H9 (cell line): ENCODE data around the gene GNAS. TPM values are rescaled to one million over a fixed set of nuclear protein-coding genes. Genes with fewer than 3 reads are reported as not detected.
A peak's percentile ranks its signal among the peaks of the same experiment; 100 is the strongest.

ENCODE experiments used
- DNase-seq: peaks from one replicate; pipeline ENCODE4 v3.0.0-alpha.2; 2017
- H2AFZ ChIP-seq: one replicate; pipeline ENCODE4 v1.6.1; 2013; ENCODE audit warnings: mild to moderate bottlenecking, low read length, control low read depth, moderate library complexity
- H2AK5ac ChIP-seq: 2 replicates; pipeline ENCODE4 v1.6.1; 2013; ENCODE audit warnings: low read length, control low read depth, mixed read lengths; ENCODE audit not compliant: insufficient read length
- H2BK120ac ChIP-seq: one replicate; pipeline ENCODE4 v1.6.1; 2013; ENCODE audit warnings: low read depth, mild to moderate bottlenecking, low read length, control low read depth, inconsistent platforms; ENCODE audit not compliant: poor library complexity, severe bottlenecking
- H2BK12ac ChIP-seq: 2 replicates; pipeline ENCODE4 v1.6.1; 2013; ENCODE audit warnings: low read length, control low read depth, mixed read lengths, low read depth; ENCODE audit not compliant: insufficient read length
- H2BK15ac ChIP-seq: 2 replicates; pipeline ENCODE4 v1.6.1; 2013; ENCODE audit warnings: low read depth, low read length, control low read depth
- H2BK20ac ChIP-seq: one replicate; pipeline ENCODE4 v1.6.1; 2013; ENCODE audit warnings: low read depth, mild to moderate bottlenecking, low read length, control low read depth, inconsistent platforms; ENCODE audit not compliant: poor library complexity, severe bottlenecking
- H2BK5ac ChIP-seq: 2 replicates; pipeline ENCODE4 v1.6.1; 2013; ENCODE audit warnings: low read length, control low read depth, mixed read lengths; ENCODE audit not compliant: insufficient read length
- H3K14ac ChIP-seq: 2 replicates; pipeline ENCODE4 v1.6.1; 2013; ENCODE audit warnings: low read length, control low read depth; ENCODE audit not compliant: insufficient read depth
- H3K18ac ChIP-seq: 2 replicates; pipeline ENCODE4 v1.6.1; 2013; ENCODE audit warnings: low read depth, mild to moderate bottlenecking, mixed read lengths, low read length, control low read depth; ENCODE audit not compliant: insufficient read length
- H3K23ac ChIP-seq: 2 replicates; pipeline ENCODE4 v1.6.1; 2013; ENCODE audit warnings: low read length, control low read depth, mixed read lengths, low read depth; ENCODE audit not compliant: insufficient read length
- H3K23me2 ChIP-seq: 2 replicates; pipeline ENCODE4 v1.6.1; 2013; ENCODE audit warnings: low read depth, mild to moderate bottlenecking, mixed read lengths, low read length, control low read depth; ENCODE audit not compliant: insufficient read length, poor library complexity, severe bottlenecking
- H3K27ac ChIP-seq: 2 replicates; pipeline ENCODE4 v1.5.1; 2013; ENCODE audit warnings: low read length, control low read depth, mixed read lengths, low read depth; ENCODE audit not compliant: insufficient read length
- H3K27me3 ChIP-seq: 2 replicates; pipeline ENCODE4 v1.6.1; 2013; ENCODE audit warnings: low read length, control low read depth, inconsistent platforms; ENCODE audit not compliant: insufficient read depth
- H3K4ac ChIP-seq: 2 replicates; pipeline ENCODE4 v1.6.1; 2013; ENCODE audit warnings: low read depth, mild to moderate bottlenecking, control low read depth, inconsistent platforms, low read length, moderate library complexity
- H3K4me1 ChIP-seq: 2 replicates; pipeline ENCODE4 v1.6.1; 2013; ENCODE audit warnings: low read length, control low read depth, inconsistent platforms; ENCODE audit not compliant: insufficient read depth
- H3K4me2 ChIP-seq: 2 replicates; pipeline ENCODE4 v1.6.1; 2013; ENCODE audit warnings: low read length, control low read depth, mixed read lengths; ENCODE audit not compliant: insufficient read length, insufficient read depth
- H3K56ac ChIP-seq: 2 replicates; pipeline ENCODE4 v1.6.1; 2013; ENCODE audit warnings: low read depth, mild to moderate bottlenecking, mixed read lengths, low read length, control low read depth; ENCODE audit not compliant: insufficient read length
- H3K79me1 ChIP-seq: 2 replicates; pipeline ENCODE4 v1.6.1; 2013; ENCODE audit warnings: low read depth, mild to moderate bottlenecking, moderate library complexity, low read length, control low read depth, inconsistent platforms; ENCODE audit not compliant: insufficient read depth, poor library complexity, severe bottlenecking
- H3K79me2 ChIP-seq: 2 replicates; pipeline ENCODE4 v1.6.1; 2013; ENCODE audit warnings: low read length, control low read depth, inconsistent platforms; ENCODE audit not compliant: insufficient read depth
- H3K9ac ChIP-seq: 2 replicates; pipeline ENCODE4 v1.6.1; 2013; ENCODE audit warnings: low read length, control low read depth, mixed read lengths; ENCODE audit not compliant: insufficient read length; ENCODE audit errors: extremely low read depth
- H3K9me3 ChIP-seq: one replicate; pipeline ENCODE4 v1.6.1; 2013; ENCODE audit warnings: low read depth, low read length, inconsistent platforms; ENCODE audit not compliant: control insufficient read depth
- H3T11ph ChIP-seq: one replicate; pipeline ENCODE4 v1.6.1; 2013; ENCODE audit warnings: mild to moderate bottlenecking, low read length, control low read depth, inconsistent platforms
- H4K20me1 ChIP-seq: one replicate; pipeline ENCODE4 v1.6.1; 2013; ENCODE audit not compliant: control insufficient read depth, insufficient read length, insufficient read depth
- H4K5ac ChIP-seq: 2 replicates; pipeline ENCODE4 v1.6.1; 2013; ENCODE audit warnings: low read depth, mild to moderate bottlenecking, mixed read lengths, low read length, control low read depth; ENCODE audit not compliant: insufficient read length
- H4K8ac ChIP-seq: replicated peaks from 2 replicates; pipeline ENCODE4 v1.6.1; 2013; ENCODE audit warnings: low read length, control low read depth, mixed read lengths, low read depth; ENCODE audit not compliant: insufficient read length
- H4K91ac ChIP-seq: 2 replicates; pipeline ENCODE4 v1.6.1; 2013; ENCODE audit warnings: low read depth, mild to moderate bottlenecking, moderate library complexity, mixed read lengths, low read length, control low read depth; ENCODE audit not compliant: insufficient read length
- H3K27ac Mint-ChIP-seq, 3 experiments: 2 replicates in 2 of 3; 3 replicates in 1 of 3; pipeline ENCODE4 v1.8.0; 2020 to 2021; ENCODE audit warnings: mixed read lengths in 3 of 3, mild to moderate bottlenecking in 1 of 3, moderate library complexity in 1 of 3
- H3K27me3 Mint-ChIP-seq: 2 replicates; pipeline ENCODE4 v1.8.0; 2021; ENCODE audit warnings: low read depth, mild to moderate bottlenecking, moderate library complexity, mixed read lengths
- H3K36me3 Mint-ChIP-seq, 3 experiments: 2 replicates in 2 of 3; 3 replicates in 1 of 3; pipeline ENCODE4 v1.8.0; 2020 to 2021; ENCODE audit warnings: low read depth in 3 of 3, mixed read lengths in 3 of 3; ENCODE audit not compliant: insufficient read depth in 1 of 3
- H3K4me1 Mint-ChIP-seq, 2 experiments: 2 replicates each; pipeline ENCODE4 v1.8.0; 2020; ENCODE audit warnings: mixed read lengths in 2 of 2
- H3K4me3 Mint-ChIP-seq, 2 experiments: 2 replicates in 1 of 2; 3 replicates in 1 of 2; pipeline ENCODE4 v1.8.0; 2020 to 2021; ENCODE audit warnings: mild to moderate bottlenecking in 2 of 2, mixed read lengths in 2 of 2, moderate library complexity in 1 of 2
- H3K9me3 Mint-ChIP-seq, 2 experiments: 2 replicates in 1 of 2; 3 replicates in 1 of 2; pipeline ENCODE4 v1.8.0; 2020; ENCODE audit warnings: mild to moderate bottlenecking in 2 of 2, mixed read lengths in 2 of 2, moderate library complexity in 1 of 2
- CTCF ChIP-seq: fragments of 200-600 bp; sonication (generic); conservative IDR thresholded peaks from 3 replicates; pipeline ENCODE4 v1.8.0; 2021; ENCODE audit warnings: antibody characterized with exemption, mild to moderate bottlenecking
- WGBS: extraction: QIAGEN DNeasy Blood & Tissue Kit; methylation state at CpG from one replicate; pipeline ENCODE4 v1.1.7; 2013; ENCODE audit warnings: missing lambda C conversion rate, low lambda C conversion rate, mixed read lengths; ENCODE audit not compliant: insufficient read length; ENCODE audit errors: extremely low coverage; 5-methylcytosine and 5-hydroxymethylcytosine counted together
- total RNA-seq: library from RNA; stranded (reverse); gene quantifications from 2 replicates; pipeline ENCODE4 v1.2.1, GENCODE V29; 2021

Gene GNAS
- total RNA-seq, 1 experiment from 2014 or later: 920 TPM

GRCh38 chr20:58911309-58911708 lies 58.8 kb downstream of the GNAS start:
- Histone ChIP-seq H3K4ac (no peak overlapping the region), H2AFZ (no peak overlapping the region), H4K20me1 (no peaks in the 10 kb centered on the region), H3K18ac (no peak overlapping the region), H3K27me3 (no peaks in the 10 kb centered on the region), H4K5ac (no peak overlapping the region), H3K79me1 (no peaks in the 10 kb centered on the region), H3T11ph (no peak overlapping the region), H2BK20ac (no peak overlapping the region), H4K8ac (no peak overlapping the region), H3K23me2 (no peaks in the 10 kb centered on the region), H2BK15ac (no peak overlapping the region), H3K56ac (no peak overlapping the region), H2BK12ac (no peak overlapping the region), H3K4me2 (no peak overlapping the region), H2BK120ac (no peak overlapping the region), H3K23ac (no peak overlapping the region), H3K9ac (no peak overlapping the region), H3K14ac (no peak overlapping the region), H2BK5ac (no peak overlapping the region), H4K91ac (no peak overlapping the region), H3K4me1 (no peaks in the 10 kb centered on the region), H3K27ac (no peak overlapping the region), H3K79me2 (no peaks in the 10 kb centered on the region), H2AK5ac (no peak overlapping the region), H3K9me3 (no peaks in the 10 kb centered on the region)
- no peak for DNase-seq
- H3K9me3 Mint-ChIP-seq: no peaks in the 10 kb centered on the region
- 0 out of 7 replicates have a peak overlapping the region, but pooled peaks of 1 of the 3 experiments have one; percentile 12 for H3K27ac Mint-ChIP-seq
- peaks cover 46 to 60% (median 58%) of the 10 kb centered on the region in 3 experiments; a peak in 6 of 7 replicates for H3K36me3 Mint-ChIP-seq
- peaks cover 3 to 5% of the 10 kb centered on the region in 2 experiments for H3K4me1 Mint-ChIP-seq
- H3K4me3 Mint-ChIP-seq: no peak overlapping the region
- no CpG with 5 or more reads among the region's 2 CpGs for WGBS
- TF ChIP-seq CTCF: no peak
- H3K27me3 Mint-ChIP-seq: no peaks in the 10 kb centered on the region; the same call in 1 of the 2 replicates
